ENCODE results near the gene SV2C.

GRCh38 chr5:76219636-76220035 lies 136.5 kb downstream of the SV2C start:
- TF ChIP-seq CTCF (conservative IDR thresholded peaks at IDR 0.05 in 1 of 2, IDR thresholded peaks at IDR 0.05 in 1 of 2; ENCODE audit: extremely low read depth in 1 of 2, insufficient read depth in 1 of 2, low read depth in 1 of 2, low read length in 2 of 2) (no peak), EZH2 (IDR thresholded peaks at IDR 0.05; ENCODE audit: borderline replicate concordance, low read length) (no peak)

Measured in mammary epithelial cell (primary cell).